ENCODE results near the gene GNB5.
"Not testable (repeated sequence)": the region's sequence is repeated elsewhere in the genome, so short reads cannot be mapped to it uniquely, and the experiment has no call there.

The GNB5 gene

DNA sequence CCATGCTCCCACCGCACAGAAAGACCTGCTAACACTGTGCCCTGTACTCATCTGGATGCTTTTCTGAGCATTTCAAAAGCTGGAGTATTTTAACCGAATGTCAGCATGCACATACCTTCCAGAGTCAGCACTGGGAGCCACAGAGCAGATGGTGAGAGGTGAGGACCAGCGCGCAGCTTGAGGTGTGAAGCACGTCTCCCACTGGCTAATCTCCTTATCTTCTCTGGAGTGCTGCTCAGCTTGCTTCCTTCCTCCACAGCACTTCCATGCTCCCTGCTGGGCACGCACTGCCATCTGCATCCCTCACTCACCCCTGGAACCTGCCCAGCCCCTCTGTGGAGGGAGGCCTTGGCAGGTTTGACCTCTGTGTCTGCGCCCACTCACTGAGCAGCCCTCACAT lies at the start of gene GNB5:
Gene GNB5, minus strand, starts transcription at position 186 of the 400 bp plus-strand sequence. CDS start 6,716 bp downstream, outside the sequence.
- DNase-seq = no peak

DNA sequence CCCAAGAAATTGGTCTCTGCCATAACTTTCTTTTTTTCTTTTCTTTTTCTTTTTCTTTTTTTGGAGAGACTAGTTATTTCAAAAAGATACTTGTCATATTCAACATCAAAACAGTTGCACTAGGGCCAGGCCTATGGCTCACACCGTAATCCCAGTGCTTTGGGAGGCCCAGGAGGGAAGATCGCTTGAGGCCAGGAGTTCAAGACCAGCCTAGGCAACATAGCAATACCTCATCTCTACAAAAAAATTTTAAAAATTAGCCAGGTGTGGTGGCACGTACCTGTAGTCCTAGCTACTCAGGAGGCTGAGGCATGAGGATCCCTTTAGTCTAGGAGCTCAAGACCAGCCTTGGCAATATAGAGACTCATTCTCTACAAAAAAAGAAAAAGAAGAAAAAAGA lies 49.0 kb upstream of the GNB5 start:
- no peak for DNase-seq

DNA sequence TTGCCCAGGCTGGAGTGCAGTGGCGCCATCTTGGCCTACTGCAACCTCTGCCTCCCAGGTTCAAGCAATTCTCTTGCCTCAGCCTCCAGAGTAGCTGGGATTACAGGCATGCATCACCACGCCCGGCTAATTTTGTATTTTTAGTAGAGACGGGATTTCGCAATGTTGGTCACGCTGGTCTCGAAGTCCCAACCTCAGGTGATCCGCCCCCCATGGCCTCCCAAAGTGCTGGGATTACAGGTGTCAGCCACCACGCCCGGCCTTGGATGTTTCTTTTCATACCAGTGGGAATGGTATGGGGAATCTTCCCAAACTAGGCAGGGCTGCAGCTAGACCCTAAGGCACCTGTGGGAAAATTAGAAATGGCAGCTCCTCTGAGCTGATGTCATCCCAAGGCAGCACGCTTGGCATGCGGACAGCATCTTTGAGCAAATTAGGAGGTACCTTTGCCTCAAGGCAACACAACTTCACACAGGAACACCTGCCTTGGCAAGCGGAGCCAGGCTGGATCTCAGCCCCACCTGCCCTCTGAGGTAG lies 47.9 kb upstream of the GNB5 start:
- DNase-seq = not testable (repeated sequence)

DNA sequence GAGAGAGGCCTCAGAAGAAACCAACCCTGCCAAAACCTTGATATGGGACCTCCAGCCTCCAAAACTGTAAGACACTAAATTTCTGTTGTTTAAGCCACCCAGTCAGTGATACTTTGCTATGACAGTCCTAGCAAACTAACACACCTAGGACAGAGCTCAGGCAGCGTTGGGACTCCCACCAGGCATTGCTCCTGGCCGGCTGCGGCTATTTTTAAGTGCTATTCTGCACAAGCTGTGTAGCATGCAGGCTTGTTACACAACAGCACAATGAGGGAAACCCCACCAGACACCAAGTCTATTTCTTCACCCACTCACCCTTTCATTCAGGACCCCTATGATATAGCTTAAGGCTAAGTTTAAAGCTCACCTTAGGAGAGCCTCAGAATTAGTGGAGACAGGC lies 47.0 kb upstream of the GNB5 start:
- DNase-seq = no peak

DNA sequence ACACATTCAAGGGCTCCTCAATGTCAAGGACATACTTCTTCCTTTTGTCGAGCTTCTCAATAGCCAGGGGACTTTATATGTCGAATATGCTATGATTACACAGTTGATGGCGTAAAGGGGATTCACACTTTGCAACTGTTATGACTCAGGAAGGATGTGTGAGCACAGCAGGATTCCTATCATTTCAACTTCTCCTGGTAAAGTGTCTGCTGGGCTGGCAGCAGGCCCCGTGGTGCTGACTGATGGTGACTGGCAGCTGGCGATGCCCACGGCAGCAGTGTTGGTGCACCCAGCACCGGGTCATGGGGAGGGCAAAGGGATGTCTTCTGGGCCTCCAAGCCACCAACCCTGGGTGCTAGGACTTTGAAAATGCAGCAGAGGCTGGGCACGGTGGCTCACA lies 44.8 kb upstream of the GNB5 start:
- DNase-seq = no peak

DNA sequence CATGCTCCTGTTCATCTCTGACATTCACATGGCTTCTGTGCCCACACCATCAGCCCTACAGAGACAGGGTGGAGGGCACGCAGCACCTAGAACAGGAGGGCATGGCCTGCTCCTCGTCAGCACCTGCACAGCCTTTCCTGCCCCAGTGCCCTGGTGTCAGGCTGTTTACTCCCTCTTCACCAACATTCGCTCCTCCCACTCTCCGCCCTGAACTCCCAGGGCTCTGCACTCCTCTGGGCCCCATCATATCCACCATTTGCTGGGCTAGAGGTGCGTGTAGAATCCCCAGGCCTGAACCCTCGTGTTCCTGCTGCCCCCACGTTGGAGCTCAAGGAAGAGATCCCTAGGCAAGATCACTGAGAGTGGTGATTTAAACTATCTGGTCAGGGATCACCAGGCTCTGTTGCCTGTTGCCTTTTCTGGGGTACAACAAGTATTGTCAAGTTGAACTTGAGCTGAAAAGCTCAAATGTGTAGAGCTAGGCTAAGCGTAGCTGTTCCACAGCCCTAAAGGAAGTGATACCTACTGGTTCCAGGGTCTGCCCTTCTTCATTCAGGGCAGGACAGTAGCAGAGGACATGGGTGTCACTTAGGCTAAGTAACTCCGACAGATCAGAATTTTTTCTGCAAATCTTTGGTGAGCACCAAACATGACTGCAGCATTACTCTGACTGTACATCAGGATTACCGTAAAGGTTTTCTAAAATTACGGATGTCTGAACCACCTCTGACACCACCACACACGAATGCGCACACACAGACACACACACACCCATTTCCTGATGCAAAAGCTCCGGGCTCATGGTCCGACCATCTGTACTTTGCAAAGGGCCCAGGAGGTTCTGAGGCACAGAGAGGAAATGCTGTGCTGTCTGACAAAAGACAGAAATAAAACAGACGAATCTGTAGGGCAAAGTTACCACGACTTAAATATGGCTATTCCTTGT lies 43.7 kb upstream of the GNB5 start:
- no peak for DNase-seq

DNA sequence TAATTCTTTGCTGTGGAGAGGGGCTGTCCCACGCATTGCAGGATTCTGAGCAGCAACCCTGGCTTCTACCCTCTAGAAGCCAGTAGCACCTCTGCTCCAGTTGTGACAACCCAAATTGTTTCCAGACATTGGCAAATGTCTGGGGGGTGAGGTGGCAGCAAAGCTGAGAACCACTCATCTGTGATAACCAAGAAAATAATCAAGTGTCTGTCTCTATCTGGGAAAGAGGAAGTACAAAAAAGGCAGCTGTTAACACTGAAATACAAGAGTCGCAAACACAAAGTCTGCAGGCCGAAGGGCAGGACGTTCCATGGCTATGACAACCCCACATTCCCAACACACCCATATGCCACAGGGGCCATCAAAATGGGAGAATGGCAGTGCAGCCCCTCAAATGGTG lies 42.2 kb upstream of the GNB5 start:
- DNase-seq = no peak

DNA sequence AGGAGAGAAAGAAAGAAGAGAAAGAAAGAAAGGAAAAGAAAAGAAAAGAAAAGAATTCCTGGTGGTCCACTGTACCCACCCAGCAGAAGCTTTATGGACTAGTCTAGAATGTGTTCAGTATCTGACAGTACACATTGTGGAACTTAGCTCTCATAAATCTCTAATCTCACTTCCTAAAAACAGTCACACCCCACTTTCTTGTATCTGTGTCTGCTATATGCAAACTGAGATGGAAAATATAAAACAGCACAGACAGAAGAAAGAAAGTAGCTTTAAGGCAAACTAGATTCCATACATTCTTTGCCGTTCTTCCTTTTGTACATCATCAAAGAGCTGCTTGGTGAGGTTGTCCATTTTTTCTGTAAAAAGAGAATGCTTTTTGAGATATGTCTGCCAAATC lies 41.1 kb upstream of the GNB5 start:
- no peak for DNase-seq

DNA sequence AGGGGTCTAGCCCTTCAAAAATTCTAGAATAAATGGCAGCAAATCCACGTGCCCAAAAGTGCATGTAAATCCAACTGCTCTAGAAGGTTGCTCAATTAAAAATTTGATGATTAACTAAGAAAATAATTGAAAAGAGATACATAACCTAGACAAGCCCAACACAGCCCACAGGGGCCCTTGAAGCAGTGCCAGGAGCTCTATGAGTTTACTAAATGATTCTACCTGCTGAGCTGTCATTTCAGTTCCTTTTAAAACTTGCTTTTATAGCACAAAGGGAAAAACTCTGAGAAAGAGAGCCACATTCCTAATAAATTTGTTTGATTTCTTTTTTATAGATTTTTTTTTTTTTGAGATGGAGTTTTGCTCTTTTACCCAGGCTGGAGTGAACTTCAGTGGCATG lies 38.9 kb upstream of the GNB5 start:
- DNase-seq = no peak

DNA sequence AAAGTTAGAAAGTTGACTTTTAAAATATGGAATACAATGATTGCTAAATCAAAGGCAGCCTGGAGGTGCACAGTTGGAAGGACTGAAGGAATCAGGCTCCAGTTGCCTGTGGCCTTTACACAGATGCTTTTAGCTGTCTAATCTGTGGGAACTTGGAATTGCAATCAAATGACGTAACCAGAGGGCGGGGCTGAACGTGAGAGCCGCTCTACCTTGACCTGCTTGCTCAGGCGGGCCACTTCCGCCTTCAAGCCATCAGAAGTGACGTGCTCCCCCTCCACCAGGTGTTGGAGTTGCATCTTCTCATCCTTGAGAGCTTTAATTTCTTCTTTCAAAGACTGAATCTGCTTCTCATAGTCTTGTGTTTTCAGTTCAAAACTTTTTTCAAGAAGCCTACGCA lies 37.7 kb upstream of the GNB5 start:
- DNase-seq = no peak

DNA sequence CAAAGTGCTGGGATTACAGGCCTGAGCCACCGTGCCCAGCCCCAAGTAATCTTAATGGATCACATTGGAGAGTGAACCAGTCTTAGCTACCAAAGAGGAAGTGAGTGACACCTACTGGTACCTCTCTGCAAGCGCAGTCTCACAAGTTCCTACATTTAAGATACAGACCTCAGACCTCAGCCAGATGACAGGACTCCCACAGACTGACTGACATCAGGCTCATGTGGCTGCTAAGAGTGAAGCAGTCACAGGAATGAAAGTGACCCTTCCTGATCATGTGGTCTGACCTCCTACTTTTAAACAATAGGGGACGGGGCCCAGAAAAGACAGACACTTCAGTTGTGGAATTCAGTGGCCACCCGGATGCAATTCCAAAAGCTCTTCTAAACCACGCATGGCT lies 36.3 kb upstream of the GNB5 start:
- peak; percentile 22 to 78 for DNase-seq

DNA sequence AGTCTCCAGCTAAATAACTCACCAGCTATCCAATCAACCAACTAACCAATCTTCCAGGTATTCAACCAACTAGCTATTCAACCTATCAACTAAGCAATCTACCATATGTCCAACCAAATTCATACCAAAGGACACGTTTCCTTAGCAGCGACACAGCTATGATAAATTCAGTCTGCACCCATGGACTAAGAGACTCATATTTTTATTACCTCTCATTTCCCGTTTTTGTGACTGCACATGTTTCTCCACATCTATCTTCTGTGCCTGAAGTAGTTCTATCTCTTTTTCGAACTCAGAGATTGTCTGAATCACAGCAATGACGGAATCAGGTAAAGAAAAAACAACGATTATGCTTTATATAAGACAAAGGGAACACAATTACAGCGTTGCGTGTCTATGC lies 34.0 kb upstream of the GNB5 start:
- DNase-seq = no peak

DNA sequence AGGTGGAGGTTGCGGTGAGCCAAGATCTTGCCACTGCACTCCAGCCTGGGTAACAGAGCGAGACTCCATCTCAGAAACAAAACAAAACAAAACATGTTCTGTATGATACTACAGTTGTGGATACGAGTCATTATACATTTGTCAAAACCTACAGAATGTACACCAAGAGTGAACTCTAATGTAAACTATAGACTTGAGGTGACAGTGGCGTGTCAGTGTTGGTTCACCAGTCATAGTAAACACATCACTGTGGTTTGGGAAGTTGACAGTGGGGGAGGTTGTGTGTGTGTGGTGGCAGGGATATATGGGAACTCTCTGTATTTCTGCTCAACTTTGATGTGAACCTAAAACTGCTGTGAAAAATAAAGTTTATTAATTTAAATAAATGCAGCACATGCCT lies 33.0 kb upstream of the GNB5 start:
- no peak for DNase-seq

DNA sequence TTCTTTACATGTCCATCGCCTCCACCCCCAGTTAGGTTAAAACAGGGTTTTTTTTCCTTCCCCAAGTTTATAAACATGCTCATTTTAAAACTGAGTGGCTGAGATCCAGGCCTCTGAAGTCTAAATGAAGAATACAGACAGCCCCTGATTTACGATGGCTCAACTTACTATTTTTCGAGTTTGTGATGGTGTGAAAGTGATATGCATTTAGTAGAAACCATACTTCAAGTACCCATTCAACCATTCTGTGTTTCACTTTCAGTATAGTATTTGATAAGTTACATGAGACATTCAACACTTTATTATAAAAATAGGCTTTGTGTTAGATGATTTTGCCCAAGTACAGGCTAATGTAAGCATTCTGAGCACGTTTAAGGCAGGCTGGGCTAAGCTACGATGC lies 30.5 kb upstream of the GNB5 start:
- no peak for DNase-seq

DNA sequence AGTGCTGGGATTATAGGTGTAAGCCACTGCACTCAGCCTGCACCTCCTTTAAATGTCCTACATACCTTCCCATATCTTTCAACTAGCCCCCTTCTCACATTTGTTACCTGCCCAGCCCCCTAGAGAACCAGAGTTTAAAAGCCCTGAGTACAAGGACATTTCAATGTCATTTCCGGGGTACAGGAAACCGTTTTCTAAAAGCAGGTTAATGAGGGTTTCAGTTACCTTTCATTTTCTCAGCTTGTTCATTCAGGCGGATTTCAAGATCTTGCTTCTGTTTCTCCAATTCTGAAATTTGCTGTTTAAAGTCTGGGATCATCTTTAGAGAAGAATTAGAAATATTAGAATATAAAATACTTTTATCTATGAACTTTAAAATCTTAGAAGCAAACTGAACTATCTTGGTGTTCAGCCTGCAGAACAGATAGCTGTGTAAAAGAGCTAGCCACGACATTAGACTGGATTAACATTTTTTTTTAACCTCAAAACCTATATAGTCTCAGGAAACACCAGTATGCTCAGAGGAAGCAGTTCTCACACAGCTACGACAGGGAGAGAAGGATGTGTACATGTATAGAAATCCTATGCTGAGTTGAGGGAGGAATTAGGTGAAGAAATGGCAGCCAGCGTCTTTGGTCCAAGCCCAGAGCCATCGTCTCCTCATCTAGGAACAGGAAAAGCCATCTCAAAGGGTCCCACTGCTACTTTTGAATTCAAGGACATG lies 29.9 kb upstream of the GNB5 start:
- no peak for DNase-seq

DNA sequence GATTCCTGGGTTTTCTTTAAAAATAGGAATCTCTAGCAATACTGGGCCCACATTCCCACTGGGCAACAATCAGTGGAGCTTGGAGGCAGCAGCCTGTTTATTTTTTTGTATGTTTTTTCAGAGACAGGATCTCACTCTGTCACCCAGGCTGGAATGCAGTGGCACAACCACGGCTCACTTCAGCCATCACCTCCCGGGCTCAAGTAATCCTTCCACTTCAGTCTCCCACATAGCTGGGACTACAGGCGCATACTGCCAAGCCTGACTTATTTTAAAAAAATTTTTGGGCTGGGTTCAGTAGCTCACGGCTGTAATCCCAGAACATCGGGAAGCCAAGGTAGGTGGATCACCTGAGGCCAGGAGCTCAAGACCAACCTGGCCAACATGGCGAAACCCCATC lies 29.1 kb upstream of the GNB5 start:
- no peak for DNase-seq

DNA sequence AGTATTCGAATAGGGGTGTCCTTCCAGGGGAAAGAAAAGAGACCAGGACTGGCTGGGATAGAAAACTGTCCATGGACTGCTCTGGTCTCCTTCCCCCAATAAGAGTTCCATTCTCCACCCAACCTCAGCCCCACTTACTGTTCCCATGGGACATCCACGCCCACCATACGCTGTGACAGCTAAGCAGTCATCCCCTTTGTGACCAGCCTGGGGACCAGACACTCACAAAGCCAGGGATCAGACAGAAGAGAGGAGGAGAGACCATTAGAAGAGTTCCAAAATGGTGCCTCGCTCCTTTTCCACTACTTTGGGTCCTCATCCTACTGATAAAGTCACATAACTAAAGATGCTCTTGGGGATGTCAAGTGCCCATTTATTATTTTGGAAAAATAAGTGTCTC lies 27.6 kb upstream of the GNB5 start:
- DNase-seq = no peak

DNA sequence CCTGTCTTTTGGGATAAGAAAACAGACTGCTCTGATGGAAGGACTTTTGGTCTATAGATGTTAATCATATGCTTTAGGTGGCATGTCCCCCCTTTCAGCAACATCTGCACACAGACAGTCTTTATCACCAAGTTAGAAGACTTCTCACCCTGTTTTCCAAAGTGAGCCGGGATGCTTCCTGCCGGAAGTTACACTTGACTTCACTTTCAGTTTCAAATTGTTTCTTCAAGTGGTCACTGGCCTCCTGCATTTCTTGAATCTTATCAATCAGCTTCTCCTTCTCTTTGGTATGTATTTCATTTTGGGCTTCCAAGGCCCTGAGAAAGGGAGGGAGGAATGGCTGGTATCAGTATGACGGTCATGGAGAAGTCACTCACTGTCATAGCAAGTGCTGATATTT lies 27.2 kb upstream of the GNB5 start:
- DNase-seq = no peak

DNA sequence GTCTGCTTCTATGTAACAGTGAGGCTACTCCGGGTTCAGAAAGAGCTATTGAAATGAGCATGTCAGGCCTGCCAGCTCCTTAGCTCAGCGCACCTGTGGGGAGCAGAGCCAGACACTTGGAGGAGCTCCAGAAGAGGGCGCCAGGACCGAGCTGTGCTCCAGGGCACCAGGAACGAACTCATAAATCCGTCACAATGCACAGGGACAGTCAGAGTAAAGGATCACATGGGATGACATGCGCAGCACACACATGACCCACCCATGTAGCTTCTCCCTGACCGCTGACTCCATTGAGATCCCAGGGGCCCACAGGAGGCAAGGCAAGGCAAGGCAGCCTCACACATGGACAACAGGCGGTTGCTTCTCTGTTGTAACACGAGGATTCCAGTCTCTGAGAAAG lies 26.0 kb upstream of the GNB5 start:
- DNase-seq = no peak

DNA sequence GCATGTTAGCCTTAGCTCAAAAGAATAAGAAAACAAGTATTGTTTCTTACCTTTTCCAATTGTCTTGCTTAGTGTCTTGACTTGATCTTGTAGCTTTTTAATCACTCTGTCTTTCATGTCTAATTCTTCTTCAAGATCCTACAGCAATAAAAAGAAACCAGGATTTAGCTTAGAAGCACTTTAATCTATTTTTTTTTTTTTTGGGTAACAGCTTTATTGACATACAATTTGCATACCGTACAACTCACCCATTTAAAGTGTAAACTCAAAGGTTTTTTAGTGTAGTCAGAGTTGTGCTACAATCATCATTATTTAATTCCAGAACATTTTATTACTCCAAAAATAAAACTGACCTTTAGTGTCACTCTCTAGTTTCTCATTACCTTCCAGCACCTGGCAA lies 23.4 kb upstream of the GNB5 start:
- DNase-seq = no peak

DNA sequence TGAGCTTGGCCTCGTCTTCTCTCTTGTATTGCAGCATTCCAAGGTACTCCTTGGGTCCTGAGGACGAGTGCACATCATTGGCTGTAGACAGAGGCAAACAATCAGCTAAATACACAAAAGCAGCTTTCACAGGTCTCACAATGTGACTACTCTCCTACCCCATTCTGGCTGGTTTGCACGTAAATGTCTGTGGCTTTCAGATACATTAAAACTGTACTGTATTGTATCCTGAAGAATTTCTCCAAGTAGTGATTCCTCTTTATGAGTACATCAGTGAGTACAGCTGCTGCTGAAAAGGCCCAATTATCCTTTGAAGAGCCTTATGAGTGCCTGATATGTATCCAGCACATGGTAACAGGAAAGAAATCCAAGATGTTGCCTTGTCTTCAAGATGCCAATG lies 22.0 kb upstream of the GNB5 start:
- DNase-seq = no peak

DNA sequence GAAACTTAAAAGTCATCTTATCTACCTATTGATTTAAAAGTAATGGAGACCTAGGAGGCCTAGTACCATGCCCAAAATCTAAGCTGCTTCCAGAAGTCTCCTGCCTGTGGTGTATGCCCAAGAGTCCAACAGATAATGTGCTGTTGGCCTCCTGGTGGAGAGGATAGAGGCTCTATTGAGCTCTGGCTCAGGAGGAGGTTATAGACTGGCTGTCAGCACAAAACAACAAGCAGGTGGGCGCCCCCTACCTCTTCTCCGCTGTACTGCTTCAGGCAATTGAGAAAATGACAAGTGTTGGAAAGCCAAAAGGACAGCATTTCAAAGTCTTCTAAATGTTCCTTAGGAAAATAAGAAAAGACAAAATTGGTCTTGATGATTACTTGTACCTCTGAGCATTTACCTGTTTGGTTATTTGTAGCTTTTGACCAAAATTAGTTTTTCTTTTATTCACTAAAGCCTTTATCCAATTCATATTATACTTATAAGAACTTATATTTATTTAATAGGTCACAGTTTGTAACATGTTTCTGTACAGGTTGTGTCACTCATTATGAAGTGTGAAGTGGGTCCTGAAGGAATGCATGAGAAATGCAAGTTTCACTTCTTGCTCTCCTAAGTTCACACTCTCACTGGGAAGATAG lies 17.2 kb upstream of the GNB5 start:
- no peak for DNase-seq

DNA sequence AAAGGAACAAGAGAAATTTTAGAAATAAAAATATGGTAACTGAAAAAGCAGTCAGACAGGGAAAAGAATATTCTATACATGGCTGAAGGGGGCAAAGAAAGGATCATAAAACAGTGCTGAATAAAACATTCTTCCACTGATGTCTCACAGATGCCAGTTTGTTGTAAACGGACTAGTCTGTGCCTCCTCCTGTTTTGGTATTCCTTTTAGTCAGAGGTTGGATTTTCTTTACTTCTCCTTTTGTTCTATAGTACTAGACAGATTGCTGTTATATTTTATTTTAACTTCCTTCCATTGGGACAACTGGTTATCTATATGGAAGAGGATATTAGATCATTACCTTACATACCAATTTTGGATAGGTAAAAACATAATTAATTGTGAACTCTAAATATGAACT lies 16.0 kb upstream of the GNB5 start:
- no peak for DNase-seq

DNA sequence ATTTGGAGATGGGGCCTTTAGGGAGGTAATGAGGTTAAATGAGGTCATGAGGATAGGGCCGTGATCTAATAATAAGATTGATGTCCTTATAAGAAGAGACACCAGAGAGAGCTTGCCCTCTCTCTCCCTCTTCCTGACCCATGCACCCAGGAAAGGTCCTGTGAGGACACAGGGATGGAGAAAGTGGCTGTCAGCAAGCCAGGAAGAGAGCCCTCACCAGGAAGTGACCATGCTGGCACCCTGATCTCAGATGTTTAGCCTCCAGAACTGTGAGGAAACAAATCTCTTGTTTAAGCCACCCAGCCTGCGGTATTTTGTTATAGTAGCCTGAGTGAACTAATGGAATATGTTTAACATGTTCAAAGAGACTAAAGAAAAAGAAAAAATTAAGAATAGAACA lies 15.3 kb upstream of the GNB5 start:
- no peak for DNase-seq

Measured in hippocampal formation (tissue), 2 donors.